Inferior parietal cortex (tissue), 1 donor: ENCODE data around the gene PDSS2.
"Not testable (repeated sequence)": the region's sequence is repeated elsewhere in the genome, so short reads cannot be mapped to it uniquely, and the experiment has no call there.

Source experiments
- DNase-seq: peaks from one replicate; pipeline ENCODE4 v3.0.0-alpha.2; 2016; ENCODE audit errors: extremely low spot score

The PDSS2 gene

DNA sequence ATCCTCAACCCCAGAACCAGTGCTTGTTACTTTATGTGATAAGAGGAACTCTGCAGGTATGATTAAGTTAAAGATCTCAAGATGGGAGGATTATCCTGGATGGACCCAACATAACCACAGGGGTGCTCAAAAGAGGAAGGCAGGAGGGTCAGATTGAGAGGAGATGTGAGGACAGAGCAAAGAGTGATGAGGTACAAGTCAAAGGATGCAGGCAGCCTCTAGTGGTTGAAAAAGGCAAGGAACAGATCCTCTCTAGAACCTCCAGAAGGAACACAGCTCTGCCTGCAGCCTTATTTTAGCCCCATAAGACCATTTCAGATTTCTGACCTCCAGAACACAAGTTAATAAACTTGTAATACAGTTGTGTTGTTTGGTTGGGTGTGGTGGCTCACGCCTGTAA, 41.2 kb downstream of the PDSS2 start:
- no peak for DNase-seq

DNA sequence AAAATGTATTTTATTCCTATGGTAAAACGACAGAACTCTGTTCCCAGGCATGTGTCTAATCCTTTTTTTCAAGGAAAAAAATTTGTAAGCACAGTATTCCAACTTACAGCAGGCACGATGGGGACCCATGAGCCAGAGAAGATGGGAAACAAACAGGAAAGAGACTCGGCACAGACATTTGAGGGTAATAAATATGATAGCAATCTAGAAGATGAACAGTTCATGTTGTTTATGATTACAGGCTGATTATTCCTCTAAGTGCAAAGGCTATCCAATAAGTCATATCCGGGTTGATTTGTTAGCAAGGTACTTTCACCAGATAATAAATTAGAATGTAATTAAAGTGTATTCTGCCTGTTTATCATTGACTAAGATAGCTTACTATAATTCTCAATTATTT, 43.2 kb downstream of the PDSS2 start:
- no peak for DNase-seq

DNA sequence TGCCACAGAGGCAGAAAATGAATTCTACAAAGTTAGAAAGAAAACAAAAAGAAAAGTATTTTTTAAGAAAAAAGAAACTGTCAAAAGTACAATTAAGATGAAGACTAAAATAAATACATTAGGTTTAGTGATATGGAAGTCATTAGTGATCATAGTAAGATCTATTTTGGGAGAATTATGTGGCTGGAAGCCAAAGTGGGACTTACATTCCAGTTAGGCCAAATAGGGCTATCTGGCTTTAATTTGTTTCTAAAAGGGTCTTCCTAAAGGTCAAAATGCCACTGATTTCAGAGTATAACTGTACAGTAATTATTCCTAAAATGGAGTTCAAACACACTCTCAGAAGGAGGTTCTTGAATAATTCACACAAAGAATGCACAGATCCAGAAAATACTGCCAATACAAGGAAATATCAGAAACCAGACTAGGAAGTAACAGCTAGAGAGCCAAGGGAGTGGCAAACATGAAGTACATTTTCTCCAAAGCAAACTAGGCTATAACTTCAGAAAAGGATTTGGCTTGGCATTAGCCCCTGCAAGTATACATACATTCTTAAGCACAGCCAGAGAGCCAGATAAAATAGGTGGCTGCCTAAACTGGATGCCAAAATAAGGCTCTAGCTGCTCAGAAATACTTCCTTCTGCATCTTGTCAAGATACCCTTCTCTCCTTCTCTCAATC, 45.3 kb downstream of the PDSS2 start:
- DNase-seq: no peak

DNA sequence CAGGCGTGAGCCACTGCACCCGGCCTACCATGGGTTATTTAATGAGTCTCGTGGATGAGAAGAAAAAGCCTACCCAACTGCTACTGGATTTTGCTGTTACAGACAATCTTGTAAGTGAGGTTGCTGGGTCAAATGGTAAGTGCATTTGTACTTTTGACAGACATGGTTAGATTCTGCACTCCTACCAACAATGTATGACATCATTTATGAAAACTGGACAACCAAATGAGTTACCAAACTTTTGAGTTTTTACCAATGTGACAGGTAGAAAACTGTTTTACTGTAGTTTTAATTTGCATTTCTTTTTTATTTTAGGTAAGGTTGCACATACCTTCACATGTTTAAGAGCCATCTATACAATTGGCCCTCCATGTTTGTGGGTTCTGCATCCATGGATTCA, 48.2 kb downstream of the PDSS2 start:
- DNase-seq: no peak

DNA sequence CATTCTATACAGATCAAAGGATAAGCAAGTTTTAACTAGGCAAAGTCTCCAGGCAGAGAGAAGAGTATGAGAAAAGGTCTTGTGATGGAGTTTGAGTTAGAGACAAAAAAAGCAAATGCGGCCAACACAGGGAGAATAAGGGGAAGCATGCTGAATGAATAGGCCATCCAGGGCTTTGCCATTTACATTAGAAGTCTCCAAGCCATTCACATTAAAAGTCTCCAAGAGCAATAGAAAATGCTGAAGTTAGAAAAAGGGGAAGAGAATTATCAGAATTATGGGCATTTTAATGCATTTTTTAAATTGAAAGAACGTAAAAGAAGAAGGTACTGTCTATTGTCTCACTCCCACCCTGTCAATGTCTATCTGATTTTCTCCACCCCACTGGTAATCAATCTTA, 49.4 kb downstream of the PDSS2 start:
- no peak for DNase-seq

DNA sequence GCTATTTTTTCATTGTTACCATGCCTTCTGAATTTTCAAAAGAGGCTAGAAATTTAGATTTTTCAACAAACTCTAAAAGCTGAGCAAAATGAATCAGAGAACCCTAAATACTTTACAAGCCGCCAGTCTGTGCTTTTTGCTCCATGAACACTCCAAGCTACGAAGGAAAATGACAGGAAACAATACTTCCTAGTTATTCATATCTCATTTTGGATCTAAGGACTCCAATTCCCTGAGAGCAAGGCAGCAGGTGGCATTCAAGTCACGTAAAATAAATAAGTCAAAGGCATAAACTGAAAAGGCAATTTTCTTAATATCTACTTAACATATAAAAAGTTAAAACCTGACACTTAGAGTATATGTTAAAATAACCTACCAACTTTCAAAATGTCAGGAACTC, 50.6 kb downstream of the PDSS2 start:
- DNase-seq: no peak

DNA sequence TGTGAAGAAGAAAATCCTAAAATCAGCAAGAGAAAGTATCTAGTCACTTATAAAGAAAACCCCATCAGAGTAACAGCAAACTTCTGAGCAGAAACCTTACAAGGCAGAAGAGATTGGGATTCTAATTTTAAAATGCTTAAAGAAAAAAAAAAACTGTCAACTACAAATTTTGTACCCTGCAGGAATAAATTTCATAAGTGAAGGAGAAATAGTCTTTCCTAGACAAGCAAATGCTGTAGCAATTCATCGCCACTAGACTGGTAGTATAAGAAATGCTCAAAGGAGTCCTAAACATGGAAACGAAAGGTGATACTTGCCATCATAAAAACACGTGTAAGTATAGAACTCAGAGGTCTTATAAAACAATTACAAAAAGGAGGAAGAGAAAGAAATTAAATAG, 54.4 kb downstream of the PDSS2 start:
- DNase-seq: no peak

DNA sequence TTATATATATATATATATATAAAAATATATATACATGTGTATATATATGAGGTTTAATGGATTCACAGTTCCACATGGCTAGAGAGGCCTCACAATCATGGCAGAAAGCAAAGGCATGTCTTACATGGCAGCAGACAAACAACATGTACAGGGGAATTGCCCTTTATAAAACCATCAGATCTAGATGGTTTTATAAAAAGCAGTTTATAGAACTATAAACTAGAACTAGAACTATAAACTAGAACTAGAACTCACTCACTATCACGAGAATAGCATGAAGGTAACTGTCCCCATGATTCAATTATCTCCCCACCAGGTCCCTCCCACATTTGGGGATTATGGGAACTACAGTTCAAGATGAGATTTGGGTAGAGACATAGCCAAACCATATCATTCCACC, 56.8 kb downstream of the PDSS2 start:
- DNase-seq: no peak

DNA sequence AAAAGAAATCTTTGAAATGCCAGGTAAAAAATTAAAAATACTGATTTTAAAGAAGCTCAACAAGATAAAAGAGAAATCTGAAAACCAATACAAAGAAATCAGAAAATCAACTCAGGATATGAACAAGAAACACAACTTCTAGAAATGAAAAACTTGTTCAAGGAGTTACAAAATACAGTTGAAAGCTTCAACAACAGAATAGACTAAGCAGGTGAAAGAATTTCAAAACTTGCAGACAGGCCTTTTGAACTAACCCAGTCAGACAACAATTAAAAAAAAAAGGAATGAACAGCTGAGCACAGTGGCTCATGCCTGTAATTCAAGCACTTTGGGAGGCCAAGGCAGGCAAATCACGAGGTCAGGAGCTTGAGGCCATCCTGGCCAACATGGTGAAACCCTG, 57.8 kb downstream of the PDSS2 start:
- DNase-seq: no peak

DNA sequence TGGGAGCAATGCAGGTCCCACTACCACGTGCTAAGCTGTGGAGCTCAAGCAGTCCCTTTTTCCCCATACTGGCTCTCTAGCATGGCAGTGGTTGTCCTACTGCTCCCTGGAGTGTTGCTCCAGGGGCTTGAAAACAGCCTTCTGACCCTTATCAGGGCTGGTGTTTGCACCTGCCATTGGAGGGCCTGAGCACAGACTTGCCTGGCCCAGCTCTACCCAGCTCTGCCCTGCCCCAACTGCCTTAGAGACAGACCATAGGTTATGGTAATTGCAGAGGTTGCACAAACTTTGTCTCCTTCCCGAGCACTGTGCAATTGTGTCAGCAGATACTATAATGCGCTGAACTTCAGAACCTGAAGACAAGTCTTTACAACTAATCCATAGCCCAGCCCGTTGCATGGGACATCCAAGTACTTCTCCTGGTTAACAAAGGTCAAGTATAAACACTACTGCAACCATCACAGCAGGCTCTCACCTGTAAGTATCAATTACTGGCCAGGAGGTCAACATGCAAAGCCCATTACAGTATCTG, 58.7 kb downstream of the PDSS2 start:
- no peak for DNase-seq

DNA sequence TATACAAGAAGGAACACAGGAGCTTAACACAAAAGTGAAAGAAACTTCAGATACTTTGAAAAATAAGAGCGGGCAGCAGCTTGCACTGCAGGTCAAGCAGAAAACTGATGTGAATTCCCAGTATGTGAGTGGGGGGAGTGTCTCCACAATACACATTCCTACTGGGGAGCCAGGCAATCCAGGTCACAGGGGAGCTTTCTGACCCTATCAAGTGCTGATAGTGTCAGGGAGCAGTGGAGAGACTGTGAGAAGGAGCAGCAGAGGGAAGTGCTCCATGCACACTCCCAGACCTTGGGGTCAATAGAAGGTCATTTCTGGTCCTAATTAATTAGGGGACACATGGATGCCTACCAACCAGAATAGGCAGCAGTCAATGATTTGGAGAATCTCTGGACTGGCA, 59.4 kb downstream of the PDSS2 start:
- DNase-seq: no peak

DNA sequence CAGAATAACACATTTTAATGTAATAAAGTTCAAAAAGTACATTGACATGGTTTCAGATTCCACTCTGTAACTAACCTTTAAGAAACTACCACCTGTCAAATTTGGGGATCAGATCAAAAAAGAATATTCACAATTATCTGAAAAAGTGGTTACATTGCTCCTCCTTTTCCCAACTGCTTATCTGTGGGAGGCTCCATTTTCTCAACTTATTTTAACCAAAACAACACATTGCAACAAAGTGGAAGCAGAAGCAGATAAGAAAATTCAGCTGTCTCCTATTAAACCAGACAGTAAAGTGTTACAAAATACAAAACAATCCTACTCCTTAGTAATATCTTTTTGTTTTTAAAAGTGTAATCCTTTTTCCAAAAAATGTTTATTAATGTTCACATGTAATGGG, 61.4 kb downstream of the PDSS2 start:
- DNase-seq: no peak

DNA sequence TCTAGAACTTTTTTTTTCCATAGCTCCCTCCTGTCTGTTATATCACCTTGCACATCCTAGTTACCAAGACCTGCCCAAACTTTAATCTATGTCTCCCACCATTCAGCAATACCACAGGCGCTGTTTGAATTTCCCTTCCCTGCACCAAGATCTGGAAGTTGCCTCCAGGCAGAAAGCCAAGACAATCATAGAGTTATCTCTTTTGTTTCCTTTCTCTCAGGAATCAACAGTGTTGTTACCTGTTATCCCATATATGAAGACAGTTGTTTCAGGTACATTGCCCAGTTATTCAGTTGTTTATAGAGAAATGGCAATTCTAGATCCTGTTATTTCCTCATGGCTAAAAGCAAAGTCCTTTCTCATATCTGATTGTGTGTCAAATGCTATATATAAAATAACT, 63.2 kb downstream of the PDSS2 start:
- no peak for DNase-seq

DNA sequence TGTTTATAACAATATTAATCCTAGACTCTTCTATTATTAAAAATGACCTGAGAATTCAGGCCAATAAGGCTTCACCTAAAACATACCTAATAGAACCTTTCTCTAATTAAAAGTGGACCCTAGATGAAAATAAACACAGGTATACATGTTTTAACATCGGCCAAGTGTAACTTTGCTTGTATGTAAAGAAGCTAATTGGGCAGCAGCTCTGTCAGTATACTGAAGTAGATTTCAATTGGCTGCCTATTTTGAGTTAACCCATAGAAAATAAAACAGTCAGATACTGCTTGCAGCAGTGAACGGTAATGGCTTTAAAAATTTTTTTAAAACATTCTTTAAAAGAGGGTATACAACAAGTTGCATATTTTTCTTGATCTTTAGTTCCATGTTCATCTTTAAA, 67.3 kb downstream of the PDSS2 start:
- no peak for DNase-seq

DNA sequence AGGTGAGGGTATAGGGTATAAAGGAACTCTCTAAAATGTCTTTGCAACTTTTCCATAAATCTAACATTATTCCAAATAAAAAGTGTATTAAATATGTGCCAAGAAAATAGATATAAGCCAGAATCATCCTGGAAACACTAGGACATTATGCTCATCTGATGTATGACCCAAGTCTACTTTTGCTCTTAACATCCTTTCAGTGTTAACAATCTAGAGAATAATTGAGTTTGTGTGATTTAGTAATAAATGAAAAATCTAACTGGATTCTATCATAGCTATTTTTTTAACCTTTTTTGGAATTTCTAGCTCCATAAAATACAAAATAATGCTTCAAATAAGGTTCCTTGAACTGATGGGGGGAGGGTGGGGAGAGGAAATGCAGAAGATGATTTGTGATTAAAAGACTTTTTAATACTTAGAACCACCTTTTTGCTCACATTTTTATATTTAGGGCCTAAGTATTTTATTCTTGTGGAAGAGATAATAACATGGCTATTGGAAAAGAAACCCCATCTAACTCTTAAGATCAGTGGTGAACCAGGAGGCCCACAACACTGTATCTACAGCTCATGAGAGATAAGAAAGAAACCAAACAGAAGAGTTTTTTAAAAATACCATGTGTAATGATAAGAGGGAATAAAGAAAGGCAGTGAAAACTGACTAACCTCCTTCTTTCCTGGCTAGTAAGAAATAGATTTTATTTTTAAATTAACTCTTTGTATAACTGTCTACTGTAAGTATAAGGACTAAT, 68.5 kb downstream of the PDSS2 start:
- DNase-seq: no peak

DNA sequence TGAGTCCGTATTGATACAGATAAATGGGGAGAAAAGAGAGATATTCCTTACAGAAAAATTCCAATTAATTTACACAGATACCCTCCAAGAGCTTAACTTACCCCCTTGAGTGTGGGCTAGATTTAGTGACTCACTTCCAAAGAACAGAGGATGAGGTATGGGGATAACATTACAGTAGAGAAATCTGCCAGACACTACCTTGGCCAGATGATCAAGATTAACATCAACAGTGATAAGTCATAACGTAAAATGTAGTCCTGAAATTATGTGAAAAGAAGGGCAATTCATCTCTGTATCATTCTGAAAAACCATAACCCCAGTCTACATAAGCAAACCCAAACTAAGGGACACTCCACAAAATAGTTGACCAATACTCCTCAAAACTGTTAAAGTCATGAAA, 69.3 kb downstream of the PDSS2 start:
- DNase-seq: no peak

DNA sequence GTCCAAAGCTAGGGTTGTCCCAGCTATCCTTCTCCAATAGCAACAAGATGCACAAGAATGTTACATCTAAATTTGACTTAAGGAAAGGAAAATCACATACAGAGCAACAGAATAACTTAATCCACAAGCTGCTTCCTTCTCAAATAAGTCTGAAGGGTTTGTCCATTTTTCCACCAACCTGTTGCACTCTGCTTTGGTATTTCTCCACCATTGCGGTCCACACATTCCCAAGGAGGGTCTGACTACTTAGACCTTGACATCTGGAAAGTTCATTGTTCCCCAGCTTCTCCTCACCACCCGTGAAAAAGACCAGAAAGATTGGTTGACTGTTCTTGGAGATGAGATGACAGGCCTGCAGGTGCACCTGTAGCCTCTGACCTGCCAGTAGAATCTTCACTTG, 72.5 kb downstream of the PDSS2 start:
- DNase-seq: no peak

DNA sequence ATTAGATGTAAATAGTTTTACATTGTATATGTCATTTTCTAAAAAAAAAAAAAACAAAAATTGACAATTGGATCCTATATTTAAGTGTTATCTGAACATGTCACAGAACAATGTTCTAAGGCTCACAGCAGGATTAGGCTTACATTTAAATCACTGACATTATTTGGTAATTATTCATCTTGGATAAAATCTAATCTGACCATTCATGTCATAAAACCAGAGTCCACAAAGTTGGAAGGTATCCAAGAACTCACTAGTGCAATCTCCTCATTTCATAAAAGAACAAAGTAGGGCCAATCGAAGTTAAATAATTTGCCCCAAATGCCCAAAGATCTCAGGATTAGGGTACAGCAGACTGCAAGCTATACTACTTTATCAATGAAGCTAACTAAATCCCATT, 73.0 kb downstream of the PDSS2 start:
- no peak for DNase-seq

DNA sequence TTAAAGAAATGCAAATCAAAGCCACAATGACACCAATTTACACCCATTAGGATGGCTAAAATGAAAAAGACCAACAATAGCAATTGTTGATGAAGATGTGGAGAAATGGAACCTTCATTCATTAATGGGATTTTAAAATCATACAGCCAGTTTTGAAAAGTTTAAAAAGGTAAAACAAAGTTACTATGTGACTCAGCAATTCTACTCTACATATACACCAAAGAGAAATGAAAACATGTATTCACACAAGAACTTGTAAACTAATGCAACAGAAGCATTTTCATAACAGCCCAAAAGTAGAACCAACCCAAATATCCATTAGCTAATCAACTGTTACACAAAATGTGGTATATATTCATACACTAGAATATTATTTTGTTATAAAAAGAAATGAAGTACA, 75.7 kb downstream of the PDSS2 start:
- no peak for DNase-seq

DNA sequence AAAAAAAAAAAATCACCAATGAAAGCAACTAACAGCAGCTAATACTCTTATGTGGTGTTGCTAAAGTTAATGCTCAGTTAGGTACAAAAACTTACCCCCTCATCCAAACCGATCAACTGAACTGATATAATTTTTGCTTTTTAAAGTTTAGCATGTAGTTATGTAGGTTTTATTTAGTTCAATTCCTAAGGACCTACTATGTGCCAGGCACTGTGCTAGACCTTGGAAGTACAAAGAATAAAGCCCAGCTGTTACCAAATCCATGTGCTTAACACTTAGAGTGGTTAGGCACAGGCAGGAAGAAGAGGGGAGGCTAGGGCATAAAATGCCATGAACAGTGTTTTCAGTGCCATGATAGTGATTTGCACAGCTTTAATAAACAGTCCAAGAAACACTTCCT, 85.1 kb downstream of the PDSS2 start:
- no peak for DNase-seq

DNA sequence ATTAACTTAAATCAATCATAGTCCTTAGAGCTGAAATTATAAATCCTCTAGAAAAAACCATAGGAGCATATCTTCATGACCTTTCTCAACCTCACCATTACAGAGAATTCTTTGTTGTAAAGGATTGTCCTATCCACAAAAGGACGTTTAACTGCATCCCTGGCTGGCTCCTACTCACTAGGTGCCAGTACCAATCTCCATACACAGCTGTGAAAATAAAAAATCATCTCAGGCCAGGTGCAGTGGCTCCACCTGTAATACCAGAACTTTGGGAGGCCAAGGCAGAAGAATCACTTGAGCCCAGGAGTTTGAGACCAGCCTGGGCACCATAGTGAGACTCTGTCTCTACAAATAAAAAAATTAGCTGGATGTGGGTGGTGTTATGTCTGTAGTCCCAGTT, 89.9 kb downstream of the PDSS2 start:
- DNase-seq: no peak

DNA sequence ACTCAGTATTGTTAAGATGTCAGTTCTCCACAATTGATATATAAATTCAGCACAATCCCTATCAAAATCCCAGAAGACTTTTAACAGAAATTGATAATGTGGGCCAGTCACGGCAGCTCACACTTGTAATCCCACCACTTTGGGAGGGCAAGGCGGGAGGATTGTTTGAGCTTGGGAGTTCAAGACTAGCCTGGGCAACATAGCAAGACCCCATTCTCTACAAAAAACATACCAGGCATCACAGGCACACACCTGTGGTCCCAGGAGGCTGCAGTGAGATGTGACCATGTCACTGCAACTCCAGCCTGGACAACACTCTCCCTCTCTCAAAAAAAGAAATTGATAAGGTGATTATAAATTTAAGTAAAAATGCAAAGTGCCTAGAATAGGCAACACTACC, 90.9 kb downstream of the PDSS2 start:
- no peak for DNase-seq

DNA sequence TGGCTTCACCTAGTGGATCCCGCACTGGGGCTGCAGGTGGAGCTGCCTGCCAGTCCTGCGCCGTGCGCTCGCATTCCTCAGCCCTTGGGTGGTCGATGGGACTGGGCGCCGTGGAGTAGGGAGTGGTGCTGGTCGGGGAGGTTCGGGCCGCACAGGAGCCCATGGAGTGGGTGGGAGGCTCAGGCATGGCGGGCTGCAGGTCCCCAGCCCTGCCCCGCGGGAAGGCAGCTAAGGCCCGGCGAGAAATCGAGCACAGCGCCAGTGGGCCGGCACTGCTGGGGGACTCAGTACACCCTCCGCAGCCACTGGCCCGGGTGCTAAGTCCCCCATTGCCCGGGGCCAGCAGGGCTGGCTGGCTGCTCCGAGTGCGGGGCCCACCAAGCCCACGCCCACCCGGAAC, 95.2 kb downstream of the PDSS2 start:
- DNase-seq: not testable (repeated sequence)
